Effector memory CD4-positive, alpha-beta T cell (primary cell): ENCODE measurements around the gene OR6X1.

Experiments
- DNase-seq, 3 donors: peaks; one replicate each; pipeline ENCODE4 v3.0.0-alpha.2; 2020
- H3K27ac ChIP-seq: 2 replicates; pipeline ENCODE4 v1.7.0; 2013; ENCODE audit warnings: mild to moderate bottlenecking, low read length, moderate library complexity; ENCODE audit not compliant: insufficient read depth, poor library complexity, severe bottlenecking
- H3K27me3 ChIP-seq: replicated peaks from 2 replicates; pipeline ENCODE4 v1.7.0; 2013; ENCODE audit warnings: mild to moderate bottlenecking, low read length; ENCODE audit not compliant: insufficient read depth, control insufficient read depth, poor library complexity, severe bottlenecking
- H3K36me3 ChIP-seq: 2 replicates; pipeline ENCODE4 v1.7.0; 2013; ENCODE audit warnings: mild to moderate bottlenecking, low read length, moderate library complexity; ENCODE audit not compliant: control insufficient read depth, insufficient read depth
- H3K4me1 ChIP-seq: 2 replicates; pipeline ENCODE4 v1.7.0; 2013; ENCODE audit warnings: low read length, mild to moderate bottlenecking; ENCODE audit not compliant: control insufficient read depth, insufficient read depth, poor library complexity, severe bottlenecking
- H3K4me3 ChIP-seq: 2 replicates; pipeline ENCODE4 v1.7.0; 2013; ENCODE audit warnings: low read length, low read depth, mild to moderate bottlenecking; ENCODE audit not compliant: insufficient read depth, poor library complexity, severe bottlenecking
- H3K9me3 ChIP-seq: 2 replicates; pipeline ENCODE4 v1.7.0; 2013; ENCODE audit warnings: mild to moderate bottlenecking, low read length, moderate library complexity; ENCODE audit not compliant: control insufficient read depth

The OR6X1 gene

GRCh38 chr11:123778511-123778910, 24.2 kb upstream of the OR6X1 start:
- DNase-seq, result no peak
- Histone ChIP-seq H3K36me3 (no peaks in the 10 kb centered on the region), H3K27me3 (no peaks in the 10 kb centered on the region), H3K4me3 (no peak overlapping the region), H3K27ac (no peak overlapping the region), H3K9me3 (no peaks in the 10 kb centered on the region), H3K4me1 (no peaks in the 10 kb centered on the region)

DNA sequence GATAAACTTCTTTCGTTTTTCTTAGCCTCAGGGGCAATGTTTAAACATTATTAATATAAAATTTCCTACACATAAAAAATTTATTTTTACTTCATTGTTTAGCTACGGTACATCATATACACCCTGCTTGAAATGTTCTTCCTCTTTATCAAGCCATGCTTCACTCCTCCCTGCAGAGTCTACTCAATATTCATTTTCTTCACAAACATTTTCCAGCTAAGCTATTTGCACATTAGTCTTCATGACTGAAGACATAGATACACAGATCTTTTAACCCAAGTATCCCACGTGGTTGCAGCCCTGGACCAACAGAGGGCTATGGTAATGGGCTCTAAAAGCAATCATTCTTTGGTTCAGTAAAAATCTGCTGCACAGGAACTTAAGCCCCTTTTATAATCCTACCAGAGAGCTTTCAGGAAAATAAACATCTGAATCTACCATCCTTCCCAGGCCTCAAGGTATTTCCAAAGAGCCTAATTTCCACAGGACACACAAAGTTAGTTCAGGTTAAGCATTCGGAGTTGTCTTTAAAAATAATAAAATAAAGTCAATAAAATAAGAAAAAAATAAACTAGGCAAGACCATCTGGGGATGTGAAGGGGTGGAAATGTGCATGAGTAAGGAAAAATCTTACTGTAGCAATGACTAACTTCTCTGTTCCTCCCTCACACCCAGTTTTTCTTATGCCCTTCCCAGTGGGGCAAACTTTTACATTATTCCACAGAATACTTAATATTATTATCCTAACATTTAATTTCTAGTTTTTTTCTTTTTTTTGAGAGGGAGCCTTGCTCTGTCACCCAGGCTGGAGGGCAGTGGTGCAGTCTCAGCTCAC, 21.6 kb upstream of the OR6X1 start:
- Histone ChIP-seq H3K27ac (no peak overlapping the region), H3K27me3 (no peaks in the 10 kb centered on the region), H3K4me3 (no peak overlapping the region), H3K9me3 (no peaks in the 10 kb centered on the region), H3K36me3 (no peaks in the 10 kb centered on the region), H3K4me1 (no peaks in the 10 kb centered on the region)
- DNase-seq, result no peak

- no peak overlapping the region for H3K4me3 ChIP-seq
- no peaks in the 10 kb centered on the region for H3K36me3 ChIP-seq
- H3K27me3 ChIP-seq, result no peaks in the 10 kb centered on the region
- H3K9me3 ChIP-seq, result no peaks in the 10 kb centered on the region
- DNase-seq, result no peak
- H3K27ac ChIP-seq, result no peak overlapping the region
- H3K4me1 ChIP-seq, result no peaks in the 10 kb centered on the region
These were observed 21.0 kb upstream of the OR6X1 start for GRCh38 chr11:123775289-123775688.

- no peak for DNase-seq
- Histone ChIP-seq H3K4me1 (no peaks in the 10 kb centered on the region), H3K36me3 (no peaks in the 10 kb centered on the region), H3K9me3 (no peaks in the 10 kb centered on the region), H3K4me3 (no peak overlapping the region), H3K27ac (no peak overlapping the region), H3K27me3 (no peaks in the 10 kb centered on the region)
These were observed 19.6 kb upstream of the OR6X1 start for GRCh38 chr11:123773959-123774358.

GRCh38 chr11:123773026-123773425, 18.7 kb upstream of the OR6X1 start:
- H3K27ac ChIP-seq, result no peak overlapping the region
- H3K27me3 ChIP-seq, result no peaks in the 10 kb centered on the region
- DNase-seq, result no peak
- H3K4me3 ChIP-seq, result no peak overlapping the region
- no peaks in the 10 kb centered on the region for H3K4me1 ChIP-seq
- no peaks in the 10 kb centered on the region for H3K9me3 ChIP-seq
- H3K36me3 ChIP-seq, result no peaks in the 10 kb centered on the region

- Histone ChIP-seq H3K9me3 (no peaks in the 10 kb centered on the region), H3K36me3 (no peaks in the 10 kb centered on the region), H3K4me1 (no peaks in the 10 kb centered on the region), H3K4me3 (no peak overlapping the region), H3K27me3 (no peaks in the 10 kb centered on the region), H3K27ac (no peak overlapping the region)
- no peak for DNase-seq
These were observed 17.3 kb upstream of the OR6X1 start for GRCh38 chr11:123771664-123772063.

- H3K36me3 ChIP-seq, result no peaks in the 10 kb centered on the region
- no peak overlapping the region for H3K27ac ChIP-seq
- no peaks in the 10 kb centered on the region for H3K9me3 ChIP-seq
- H3K4me3 ChIP-seq, result no peak overlapping the region
- no peaks in the 10 kb centered on the region for H3K4me1 ChIP-seq
- no peak for DNase-seq
- no peaks in the 10 kb centered on the region for H3K27me3 ChIP-seq
These were observed 16.4 kb upstream of the OR6X1 start for GRCh38 chr11:123770712-123771111.

DNA sequence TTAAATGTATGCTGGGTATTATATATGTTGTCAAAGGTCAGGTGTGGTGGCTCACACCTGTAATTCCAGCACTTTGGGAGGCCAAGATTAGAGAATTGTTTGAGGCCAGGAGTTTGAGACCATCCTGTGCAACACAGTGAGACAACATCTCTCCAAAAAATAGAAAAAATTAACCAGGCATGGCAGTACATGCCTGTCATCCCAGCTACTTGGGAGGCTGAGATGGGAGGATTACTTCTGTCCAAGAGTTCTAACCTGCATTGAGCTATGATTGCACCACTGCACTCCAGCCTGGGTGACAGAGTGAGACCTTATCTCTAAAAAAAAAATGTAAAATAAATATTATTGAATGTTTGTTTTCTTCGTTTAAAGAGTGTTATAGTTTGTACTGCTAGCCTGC, 11.3 kb upstream of the OR6X1 start:
- Histone ChIP-seq H3K27me3 (no peaks in the 10 kb centered on the region), H3K4me1 (no peaks in the 10 kb centered on the region), H3K4me3 (no peak overlapping the region), H3K36me3 (no peaks in the 10 kb centered on the region), H3K27ac (no peak overlapping the region), H3K9me3 (no peaks in the 10 kb centered on the region)
- no peak for DNase-seq

DNA sequence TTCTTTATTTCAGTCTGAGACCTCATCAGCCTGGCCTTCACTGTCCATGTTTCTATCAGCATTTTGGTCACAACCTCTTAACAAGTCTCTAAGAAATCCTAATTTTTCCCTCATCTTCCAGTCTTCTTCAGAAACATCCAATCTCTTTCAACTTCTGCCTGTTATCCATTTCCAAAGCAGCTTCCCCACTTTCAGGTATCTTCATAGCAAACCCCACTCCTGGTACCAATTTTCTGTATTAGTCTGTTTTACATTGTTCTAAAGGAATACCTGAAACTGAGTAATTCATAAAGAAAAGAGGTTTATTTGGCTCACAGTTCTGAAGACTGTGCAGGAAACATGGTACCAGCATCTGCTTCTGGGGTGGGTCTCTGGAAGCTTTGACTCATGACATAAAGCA, 8.1 kb upstream of the OR6X1 start:
- DNase-seq, result no peak
- H3K36me3 ChIP-seq, result no peaks in the 10 kb centered on the region
- H3K4me1 ChIP-seq, result no peaks in the 10 kb centered on the region
- no peak overlapping the region for H3K4me3 ChIP-seq
- H3K9me3 ChIP-seq, result no peaks in the 10 kb centered on the region
- no peak overlapping the region for H3K27ac ChIP-seq
- no peaks in the 10 kb centered on the region for H3K27me3 ChIP-seq

DNA sequence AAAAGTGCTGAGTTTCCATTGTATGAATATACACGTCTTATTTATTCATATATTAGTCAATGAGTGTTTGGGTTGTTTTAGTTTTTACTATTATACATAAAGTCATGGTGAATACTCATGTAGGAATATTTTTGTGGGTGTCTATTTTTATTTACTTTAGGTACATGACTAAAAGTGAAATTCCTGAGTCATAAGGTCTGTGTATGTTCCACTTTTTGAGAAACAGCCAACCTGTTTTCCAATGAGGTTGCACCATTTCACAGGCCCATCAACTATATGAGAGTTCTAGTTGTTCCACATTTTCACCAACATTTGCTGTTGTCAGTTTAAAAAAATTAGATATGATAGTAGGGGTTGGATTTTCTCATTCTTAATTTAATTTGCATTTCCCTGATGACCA, 6.6 kb upstream of the OR6X1 start:
- Histone ChIP-seq H3K27me3 (no peaks in the 10 kb centered on the region), H3K27ac (no peak overlapping the region), H3K36me3 (no peaks in the 10 kb centered on the region), H3K9me3 (no peaks in the 10 kb centered on the region), H3K4me1 (no peaks in the 10 kb centered on the region), H3K4me3 (no peak overlapping the region)
- DNase-seq, result no peak
